Smooth muscle cell of the umbilical artery (primary cell): ENCODE results near the gene SIGLEC9. TPM values are rescaled to one million over a fixed set of nuclear protein-coding genes. Genes with fewer than 3 reads are reported as not detected.

Source experiments
- total RNA-seq: library from RNA; depleted of rRNA; stranded (reverse); fragments of >200 nt; gene quantifications from 2 replicates; pipeline ENCODE4 v1.2.3, GENCODE V29; 2014

SIGLEC9 gene
- total RNA-seq, result not detected in 2 replicates

GRCh38 chr19:51124729-51125128 is at the start of gene SIGLEC9:
SIGLEC9 (plus strand) TSS chr19:51124906; CDS start chr19:51124975, 69 bp downstream.

GRCh38 chr19:51082611-51083010 is 42.1 kb upstream of the SIGLEC9 start, which contains the start of gene KLK14:
KLK14 (minus strand) TSS chr19:51082887; CDS start chr19:51082614, 273 bp downstream.

GRCh38 chr19:51108066-51108804 is 16.5 kb upstream of the SIGLEC9 start, which contains the start of gene CTU1:
CTU1 (minus strand) TSS chr19:51108409; CDS start chr19:51104569, 3,840 bp downstream.

GRCh38 chr19:51142119-51142518 is 17.4 kb downstream of the SIGLEC9 start, which contains the start of gene SIGLEC7:
SIGLEC7 (plus strand) TSS chr19:51142301; CDS start chr19:51142370, 69 bp downstream.

Other genes starting within 250 kb of the SIGLEC9 start
- not detected in 2 replicates for gene KLK4, start 213.5 kb upstream of the SIGLEC9 start, total RNA-seq
- gene KLK5, start 171.9 kb upstream of the SIGLEC9 start, total RNA-seq, result not detected in 2 replicates
- gene KLK6, start 155.3 kb upstream of the SIGLEC9 start, total RNA-seq, result not detected in 2 replicates
- gene KLK7, start 141.0 kb upstream of the SIGLEC9 start, total RNA-seq, result not detected in 2 replicates
- not detected in 2 replicates for gene KLK8, start 123.3 kb upstream of the SIGLEC9 start, total RNA-seq
- gene KLK10, start 105.2 kb upstream of the SIGLEC9 start, total RNA-seq, result not detected in 2 replicates
- gene KLK11, start 98.3 kb upstream of the SIGLEC9 start, total RNA-seq, result not detected in 2 replicates
- gene KLK12, start 89.9 kb upstream of the SIGLEC9 start, total RNA-seq, result not detected in 2 replicates
- gene KLK13, start 59.8 kb upstream of the SIGLEC9 start, total RNA-seq, result not detected in 2 replicates
- gene KLK14, start 42.0 kb upstream of the SIGLEC9 start, total RNA-seq, result not detected in 2 replicates
- gene CTU1, start 16.5 kb upstream of the SIGLEC9 start, total RNA-seq, result 8.6 and 8.7 TPM in 2 replicates
- gene SIGLEC7, start 17.4 kb downstream of the SIGLEC9 start, total RNA-seq, result not detected in 2 replicates
- not detected in 2 replicates for gene CD33, start 100.2 kb downstream of the SIGLEC9 start, total RNA-seq
- gene SIGLECL1, start 126.2 kb downstream of the SIGLEC9 start, total RNA-seq, result not detected in 2 replicates
- 0.05 TPM in 1 of 2 replicates, not detected in the other for gene IGLON5, start 186.7 kb downstream of the SIGLEC9 start, total RNA-seq
- 0.89 and 1.4 TPM in 2 replicates for gene VSIG10L, start 217.2 kb downstream of the SIGLEC9 start, total RNA-seq
- 58.8 and 149 TPM in 2 replicates for gene ETFB, start 241.5 kb downstream of the SIGLEC9 start, total RNA-seq
- gene CLDND2, start 244.1 kb downstream of the SIGLEC9 start, total RNA-seq, result not detected in 2 replicates
- gene NKG7, start 247.7 kb downstream of the SIGLEC9 start, total RNA-seq, result not detected in 2 replicates